ENCODE results near the gene PDGFA. TPM values are rescaled to one million over a fixed set of nuclear protein-coding genes. Genes with fewer than 3 reads are reported as not detected.
A peak's percentile ranks its signal among the peaks of the same experiment; 100 is the strongest.

Gene PDGFA
- total and polyA plus RNA-seq, 12 donors: 2.9 to 28.6 (median 13.6) TPM

GRCh38 chr7:471191-471865 is 48.3 kb downstream of the PDGFA start:
- intact Hi-C loops (cut with DNase I): no loop called here

DNA sequence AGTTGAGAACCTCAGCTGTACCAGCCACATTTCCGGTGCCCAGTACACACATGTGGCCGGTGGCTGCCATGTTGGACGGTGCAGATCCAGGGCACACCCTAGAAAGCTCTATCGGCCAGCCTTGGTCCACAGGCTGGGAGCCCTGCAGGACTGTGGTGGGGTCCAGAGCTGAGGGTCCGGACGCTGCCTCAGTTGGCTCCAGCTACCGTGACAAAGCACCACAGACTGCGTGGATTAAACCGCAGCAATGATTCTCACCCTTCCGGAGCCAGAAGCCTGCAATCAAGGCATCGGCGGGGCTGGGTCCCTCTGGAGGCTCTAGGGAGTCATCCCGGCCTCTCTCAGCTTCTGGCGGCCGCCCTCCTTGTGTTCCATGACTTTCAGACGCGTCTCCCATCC is 50.1 kb downstream of the PDGFA start:
- intact Hi-C loops (cut with DNase I): loop anchor here in 1 of 2 donors (10.0 kb wide), 1 partner anchor 55 kb away; no protein-coding TSS in a partner anchor
- no peaks in the 10 kb centered on the region for H3K9me3 ChIP-seq (replicated peaks in 1 of 3)
- TF ChIP-seq, protein P1, sequence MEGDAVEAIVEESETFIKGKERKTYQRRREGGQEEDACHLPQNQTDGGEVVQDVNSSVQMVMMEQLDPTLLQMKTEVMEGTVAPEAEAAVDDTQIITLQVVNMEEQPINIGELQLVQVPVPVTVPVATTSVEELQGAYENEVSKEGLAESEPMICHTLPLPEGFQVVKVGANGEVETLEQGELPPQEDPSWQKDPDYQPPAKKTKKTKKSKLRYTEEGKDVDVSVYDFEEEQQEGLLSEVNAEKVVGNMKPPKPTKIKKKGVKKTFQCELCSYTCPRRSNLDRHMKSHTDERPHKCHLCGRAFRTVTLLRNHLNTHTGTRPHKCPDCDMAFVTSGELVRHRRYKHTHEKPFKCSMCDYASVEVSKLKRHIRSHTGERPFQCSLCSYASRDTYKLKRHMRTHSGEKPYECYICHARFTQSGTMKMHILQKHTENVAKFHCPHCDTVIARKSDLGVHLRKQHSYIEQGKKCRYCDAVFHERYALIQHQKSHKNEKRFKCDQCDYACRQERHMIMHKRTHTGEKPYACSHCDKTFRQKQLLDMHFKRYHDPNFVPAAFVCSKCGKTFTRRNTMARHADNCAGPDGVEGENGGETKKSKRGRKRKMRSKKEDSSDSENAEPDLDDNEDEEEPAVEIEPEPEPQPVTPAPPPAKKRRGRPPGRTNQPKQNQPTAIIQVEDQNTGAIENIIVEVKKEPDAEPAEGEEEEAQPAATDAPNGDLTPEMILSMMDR (IDR thresholded peaks at IDR 0.05): no peak
- TF ChIP-seq POLR2A (IDR thresholded peaks at IDR 0.05): no peak
- WGBS, 4 donors: 91 to 97% (median 94%) methylated on average over 9 to 17 of the region's 17 CpGs
- no peak overlapping the region for H3K4me3 ChIP-seq
- no peaks in the 10 kb centered on the region for H3K36me3 ChIP-seq (replicated peaks in 1 of 2)
- peaks cover 0 to 4% of the 10 kb centered on the region in 2 donors for H3K4me1 ChIP-seq (replicated peaks in 1 of 2)
- H3K27me3 ChIP-seq: no peaks in the 10 kb centered on the region
- peak in 2 of 7 donors; percentile 5 to 7 for DNase-seq
- peak overlapping the region in 1 of 5 donors; percentile 30 for H3K27ac ChIP-seq

More at GRCh38 chr7:471191-471865, 48.3 kb downstream of the PDGFA start:
- H3K4me3 ChIP-seq: no peak overlapping the region
- peak in 4 of 7 donors; percentile 5 to 14 (median 9) for DNase-seq
- H3K9me3 ChIP-seq (replicated peaks in 1 of 3): no peaks in the 10 kb centered on the region
- H3K27me3 ChIP-seq: no peaks in the 10 kb centered on the region
- TF ChIP-seq, protein P1 (IDR thresholded peaks at IDR 0.05): no peak
- no peak for TF ChIP-seq POLR2A (IDR thresholded peaks at IDR 0.05)
- peak overlapping the region in 3 of 5 donors; percentile 28 to 79 (median 74) for H3K27ac ChIP-seq
- H3K4me1 ChIP-seq (replicated peaks in 1 of 2): peaks cover 0 to 4% of the 10 kb centered on the region in 2 donors
- 64 to 81% (median 75%) methylated on average over 7 to 20 of the region's 21 CpGs for WGBS, 4 donors
- H3K36me3 ChIP-seq (replicated peaks in 1 of 2): no peaks in the 10 kb centered on the region

DNA sequence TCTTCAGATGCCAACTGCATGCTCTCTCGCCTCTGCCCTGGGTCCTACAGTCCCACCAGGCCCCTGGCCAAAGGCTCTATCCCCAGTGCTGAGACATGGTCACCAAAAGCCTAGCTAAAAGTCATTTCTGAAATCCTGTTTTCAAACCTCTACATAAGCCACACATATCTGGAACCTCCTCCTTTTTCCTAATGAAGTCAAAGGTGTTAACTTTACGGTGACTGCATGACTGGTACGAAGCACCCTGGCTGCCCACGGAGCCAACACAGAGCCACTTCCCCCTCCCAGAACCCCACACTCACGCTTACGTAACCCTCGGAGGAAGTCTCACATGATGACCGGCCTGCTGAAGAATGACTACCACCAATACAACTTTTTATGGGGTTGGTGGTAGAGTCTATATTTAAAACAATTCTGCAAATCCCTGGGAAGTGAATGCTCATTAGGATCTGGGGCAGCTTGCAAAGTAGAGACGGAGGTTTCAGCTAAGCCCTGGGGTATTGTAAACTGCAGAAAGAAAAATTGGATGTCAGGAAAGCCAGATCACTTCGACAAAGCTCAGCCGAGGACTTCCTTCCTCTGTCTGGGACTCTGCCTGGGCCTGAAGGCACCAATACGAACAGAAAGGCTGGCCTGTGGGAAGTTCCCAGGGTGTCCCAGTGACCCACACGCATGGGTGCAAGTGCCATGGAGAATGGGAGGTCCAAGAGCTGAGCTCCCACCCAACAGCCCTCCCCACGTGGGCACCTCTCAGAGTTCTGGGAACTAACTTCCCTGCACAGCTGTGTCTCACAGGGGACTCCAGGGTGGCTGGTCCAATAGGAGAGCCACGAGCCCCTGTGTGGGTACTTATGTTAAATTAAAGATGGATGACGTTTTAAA is 50.7 kb downstream of the PDGFA start:
- Histone ChIP-seq H3K9me3 (replicated peaks in 1 of 3) (no peaks in the 10 kb centered on the region), H3K4me1 (replicated peaks in 1 of 2) (peaks cover 0 to 4% of the 10 kb centered on the region in 2 donors), H3K36me3 (replicated peaks in 1 of 2) (no peaks in the 10 kb centered on the region), H3K4me3 (no peak overlapping the region), H3K27ac (peak overlapping the region in 1 of 5 donors; percentile 30), H3K27me3 (no peaks in the 10 kb centered on the region)
- intact Hi-C loops (cut with DNase I): loop anchor here in 1 of 2 donors (10.0 kb wide), 1 partner anchor 56 kb away; no protein-coding TSS in a partner anchor
- WGBS, 4 donors: 64 to 69% (median 67%) methylated on average over 13 to 16 of the region's 16 CpGs
- peak in 3 of 7 donors; percentile 5 to 14 (median 10) for DNase-seq
- no peak for TF ChIP-seq POLR2A (IDR thresholded peaks at IDR 0.05)
- TF ChIP-seq, protein P1 (IDR thresholded peaks at IDR 0.05): no peak
